GM18517 (cell line): ENCODE measurements around the gene KCNA1.

Experiments used
- ATAC-seq: cut with Tn5 transposase; IDR thresholded peaks from one replicate; pipeline ENCODE4 v1.9.1; 2021; ENCODE audit warnings: mild to moderate bottlenecking, moderate library complexity; ENCODE audit not compliant: unreplicated experiment

KCNA1 gene

DNA sequence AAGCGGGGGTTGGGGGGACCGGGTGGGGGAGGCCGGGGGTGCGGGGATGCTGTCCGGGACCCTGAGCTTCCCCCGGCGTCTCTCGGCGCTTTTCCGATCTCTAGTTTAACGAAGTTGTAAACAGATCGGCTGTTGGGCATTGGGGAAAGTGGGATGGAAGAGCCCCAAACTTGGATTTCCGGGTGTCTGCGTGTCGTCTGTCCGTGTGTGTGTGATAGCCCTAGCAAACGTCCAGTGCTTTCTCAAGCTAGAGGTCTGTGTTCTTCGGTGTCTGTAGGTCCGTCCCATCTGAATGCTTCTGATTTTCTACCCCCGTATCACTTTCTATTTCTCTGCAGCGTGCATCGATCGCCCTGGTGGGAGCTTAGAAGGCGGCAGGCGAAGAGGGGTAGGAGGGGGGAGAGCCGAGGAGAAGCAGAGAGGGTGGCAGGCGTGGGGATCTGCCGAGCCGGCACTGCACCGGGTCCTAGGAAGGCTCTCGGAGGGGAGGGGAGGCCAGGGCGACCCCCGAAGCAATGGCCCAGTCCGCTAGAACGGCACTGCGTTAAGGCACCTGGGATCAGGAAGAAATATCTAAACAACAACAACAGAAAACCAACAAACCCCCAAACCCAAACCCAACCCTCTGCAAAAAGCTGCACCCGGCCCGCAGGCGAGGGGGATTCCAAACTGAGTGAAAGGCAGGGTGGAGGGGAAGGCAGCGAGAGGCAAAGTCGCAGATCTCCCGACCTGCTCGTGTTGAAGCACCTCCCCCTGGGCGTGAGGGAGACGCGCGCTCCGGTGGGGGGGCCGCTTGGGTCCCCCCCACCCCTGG, 1.0 kb downstream of the KCNA1 start:
- no peak for ATAC-seq

DNA sequence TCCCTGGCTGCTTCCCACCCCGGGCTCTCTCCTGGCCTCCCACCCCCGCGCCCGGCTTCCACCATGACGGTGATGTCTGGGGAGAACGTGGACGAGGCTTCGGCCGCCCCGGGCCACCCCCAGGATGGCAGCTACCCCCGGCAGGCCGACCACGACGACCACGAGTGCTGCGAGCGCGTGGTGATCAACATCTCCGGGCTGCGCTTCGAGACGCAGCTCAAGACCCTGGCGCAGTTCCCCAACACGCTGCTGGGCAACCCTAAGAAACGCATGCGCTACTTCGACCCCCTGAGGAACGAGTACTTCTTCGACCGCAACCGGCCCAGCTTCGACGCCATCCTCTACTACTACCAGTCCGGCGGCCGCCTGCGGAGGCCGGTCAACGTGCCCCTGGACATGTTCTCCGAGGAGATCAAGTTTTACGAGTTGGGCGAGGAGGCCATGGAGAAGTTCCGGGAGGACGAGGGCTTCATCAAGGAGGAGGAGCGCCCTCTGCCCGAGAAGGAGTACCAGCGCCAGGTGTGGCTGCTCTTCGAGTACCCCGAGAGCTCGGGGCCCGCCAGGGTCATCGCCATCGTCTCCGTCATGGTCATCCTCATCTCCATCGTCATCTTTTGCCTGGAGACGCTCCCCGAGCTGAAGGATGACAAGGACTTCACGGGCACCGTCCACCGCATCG, 1.8 kb downstream of the KCNA1 start:
- ATAC-seq, result no peak

DNA sequence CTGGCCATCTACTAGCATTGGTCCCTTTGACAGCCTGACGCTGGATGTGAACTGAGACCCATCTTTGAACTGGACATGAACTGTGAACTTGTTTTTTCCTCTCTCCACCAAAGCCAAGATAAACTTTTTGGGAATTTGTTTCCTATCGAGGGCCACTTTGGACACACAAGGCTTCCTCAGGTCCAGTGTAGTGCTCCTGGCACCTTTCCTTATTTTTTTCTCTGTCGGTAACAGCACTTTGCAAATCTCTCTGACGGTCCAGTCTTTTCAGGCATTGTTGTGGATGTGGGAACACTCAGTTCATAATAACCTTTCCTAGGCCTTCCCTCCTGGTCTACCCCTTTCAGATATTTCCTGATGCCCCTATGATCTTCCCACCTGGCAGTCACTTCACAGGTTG, 5.0 kb downstream of the KCNA1 start:
- no peak for ATAC-seq

DNA sequence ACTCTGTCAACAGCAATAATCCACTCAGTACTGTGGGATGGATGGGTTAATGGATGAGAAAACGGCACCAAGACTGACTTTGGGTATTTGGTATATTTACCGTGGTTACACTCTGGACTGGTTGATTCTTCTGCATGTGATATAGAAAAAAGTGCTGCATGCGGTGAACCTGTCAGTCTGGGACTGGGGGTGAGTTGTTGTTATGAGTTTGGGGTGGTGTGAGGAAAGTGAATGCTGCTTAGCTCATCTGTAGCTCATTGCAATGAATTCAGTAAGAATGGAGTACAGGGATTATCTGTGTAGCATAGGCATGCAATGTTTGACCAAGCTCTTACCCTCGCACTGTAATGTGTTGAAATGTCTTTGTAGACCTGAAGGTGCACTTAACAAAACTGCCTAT, 6.0 kb downstream of the KCNA1 start:
- no peak for ATAC-seq

DNA sequence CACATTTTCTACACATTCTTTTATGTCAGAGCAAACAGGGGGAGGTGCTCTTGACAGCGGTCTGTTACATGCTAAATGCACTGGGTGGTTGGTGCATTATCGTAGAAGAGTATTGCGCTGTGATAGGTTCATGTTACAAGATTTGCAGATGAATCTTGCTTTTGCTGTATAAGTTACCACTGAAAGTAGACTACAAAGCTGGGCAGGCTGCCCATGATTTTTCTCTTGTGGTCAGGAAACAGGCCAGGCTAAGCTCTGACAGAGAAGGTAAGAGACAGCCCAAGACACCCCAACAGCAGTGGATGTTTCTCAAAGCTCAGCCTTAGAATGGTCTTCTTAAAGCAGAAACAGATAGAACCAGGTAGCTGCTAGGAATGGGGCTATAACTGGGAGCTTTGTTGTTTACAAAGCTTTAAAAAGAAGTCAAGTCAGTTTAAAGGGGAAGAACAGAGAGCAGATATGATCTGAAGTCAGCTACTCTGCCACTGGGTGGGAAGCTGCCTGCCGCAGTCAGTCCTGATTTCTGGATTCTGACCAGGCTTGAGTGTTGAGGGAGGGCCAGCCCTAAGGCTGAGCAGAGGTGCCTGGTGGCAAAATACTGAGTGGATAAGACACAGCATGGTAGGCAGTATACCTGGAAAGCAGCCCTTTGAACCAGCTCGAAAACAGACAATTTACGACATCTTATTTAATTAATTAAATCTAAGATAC, 9.4 kb downstream of the KCNA1 start:
- no peak for ATAC-seq

DNA sequence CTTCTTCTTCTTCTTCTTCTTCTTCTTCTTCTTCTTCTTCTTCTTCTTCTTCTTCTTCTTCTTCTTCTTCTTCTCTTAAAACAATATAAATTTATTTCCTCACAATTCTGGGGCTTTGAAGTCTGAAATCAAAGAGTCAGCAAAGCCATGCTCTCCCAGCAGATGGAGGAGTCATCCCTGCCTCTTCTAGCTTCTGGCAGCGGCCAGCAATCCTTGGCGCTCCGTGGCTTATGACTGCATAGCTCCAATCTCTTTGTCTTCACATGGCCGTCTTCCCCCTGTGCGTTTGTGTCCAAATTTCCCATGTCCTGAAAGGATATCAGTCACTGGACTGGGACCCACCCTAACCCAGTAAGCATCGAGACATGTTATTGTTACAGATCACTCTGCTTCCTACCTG, 22.9 kb downstream of the KCNA1 start:
- no peak for ATAC-seq

DNA sequence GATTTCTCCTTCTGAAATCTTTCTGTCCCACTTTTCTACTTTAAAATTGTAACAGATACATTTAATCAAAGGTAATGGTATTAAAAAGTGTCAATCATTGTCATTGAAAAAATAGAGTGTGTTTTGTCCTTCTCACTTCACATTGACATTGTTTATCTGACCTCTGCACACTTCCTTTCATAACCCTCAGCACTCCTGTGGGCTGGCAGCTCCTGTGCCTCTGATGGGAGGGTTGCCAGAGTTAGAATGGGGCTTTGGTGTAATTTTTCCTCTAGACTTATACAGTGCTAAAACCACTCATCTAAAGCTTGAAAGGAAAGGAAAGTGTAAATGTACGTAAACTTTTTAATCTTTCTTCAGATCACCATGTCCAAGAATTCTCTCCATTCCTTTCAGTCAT, 23.7 kb downstream of the KCNA1 start:
- no peak for ATAC-seq

DNA sequence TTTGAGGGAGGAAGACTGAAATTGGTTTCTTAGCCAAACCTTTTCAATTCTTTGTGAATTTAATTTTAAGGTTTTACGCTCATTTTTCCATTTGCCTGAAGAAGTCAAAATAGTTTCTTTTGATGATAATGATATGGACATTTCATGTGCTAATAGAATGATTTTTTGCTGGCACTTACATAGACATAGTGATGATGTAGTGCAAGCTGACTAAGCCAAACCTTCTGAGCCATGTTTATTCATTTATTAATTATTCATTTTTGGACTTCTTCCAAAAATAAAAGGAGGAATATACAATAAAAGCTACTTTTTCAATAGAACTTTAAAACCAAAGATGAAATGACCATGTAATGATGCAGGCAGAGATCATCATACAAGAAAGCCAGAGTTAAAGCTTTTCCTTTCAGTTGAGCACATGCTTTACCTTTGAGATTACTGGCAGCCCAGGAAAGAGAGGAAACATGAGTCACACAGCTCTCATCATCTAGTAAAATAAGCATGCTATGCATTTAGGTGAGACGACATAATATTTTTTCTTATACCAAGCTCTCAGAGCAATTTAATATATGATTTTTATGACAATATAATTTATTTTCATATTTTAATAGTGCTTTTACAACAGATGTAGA, 24.8 kb downstream of the KCNA1 start:
- no peak for ATAC-seq

DNA sequence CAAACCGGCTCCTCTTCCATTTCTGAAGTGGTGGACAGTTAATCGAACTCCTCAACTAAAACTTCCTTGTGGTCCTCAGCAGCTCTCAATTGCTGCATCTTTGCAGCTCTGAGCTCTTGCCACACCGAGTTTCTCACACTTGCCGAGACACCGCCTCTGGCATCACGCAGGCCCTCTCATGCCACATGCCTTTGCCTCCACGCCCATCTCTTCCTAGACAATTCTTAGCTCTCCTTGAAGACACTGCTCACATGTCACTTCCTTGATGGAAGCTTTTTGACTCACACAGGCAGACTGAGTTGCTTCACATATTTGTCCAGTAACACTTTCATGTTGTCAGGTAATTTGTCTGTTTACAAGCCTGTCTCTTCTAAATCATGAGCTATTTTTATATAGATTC, 29.2 kb downstream of the KCNA1 start:
- ATAC-seq, result no peak

DNA sequence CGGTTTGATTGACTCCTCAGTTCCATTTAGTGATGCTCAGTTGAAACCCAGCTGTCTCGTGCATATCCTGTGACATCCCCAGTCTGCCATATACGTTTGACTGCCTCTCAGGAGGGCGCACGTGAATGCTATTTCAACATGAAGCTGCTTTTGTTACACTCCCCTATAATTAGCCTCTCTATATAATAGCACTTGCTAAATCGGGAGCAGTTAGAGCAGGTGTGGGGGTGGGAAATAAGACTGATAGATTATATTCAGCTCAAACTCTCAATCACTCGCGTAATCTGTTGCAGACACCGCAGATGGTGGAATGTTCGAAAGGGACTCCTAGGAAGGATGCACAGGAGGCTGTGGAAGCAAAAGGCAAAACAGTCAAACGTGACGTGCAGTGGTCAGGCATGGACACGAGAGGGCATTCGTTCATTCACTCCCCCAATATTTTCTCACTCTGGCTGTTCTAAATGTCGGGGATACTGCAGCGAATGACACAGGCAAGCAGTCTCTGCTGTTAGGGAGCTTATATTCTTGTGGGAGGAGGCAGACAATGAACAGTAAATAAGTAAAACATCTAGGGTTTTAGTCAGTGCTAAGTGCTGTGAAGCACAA, 29.8 kb downstream of the KCNA1 start:
- no peak for ATAC-seq

DNA sequence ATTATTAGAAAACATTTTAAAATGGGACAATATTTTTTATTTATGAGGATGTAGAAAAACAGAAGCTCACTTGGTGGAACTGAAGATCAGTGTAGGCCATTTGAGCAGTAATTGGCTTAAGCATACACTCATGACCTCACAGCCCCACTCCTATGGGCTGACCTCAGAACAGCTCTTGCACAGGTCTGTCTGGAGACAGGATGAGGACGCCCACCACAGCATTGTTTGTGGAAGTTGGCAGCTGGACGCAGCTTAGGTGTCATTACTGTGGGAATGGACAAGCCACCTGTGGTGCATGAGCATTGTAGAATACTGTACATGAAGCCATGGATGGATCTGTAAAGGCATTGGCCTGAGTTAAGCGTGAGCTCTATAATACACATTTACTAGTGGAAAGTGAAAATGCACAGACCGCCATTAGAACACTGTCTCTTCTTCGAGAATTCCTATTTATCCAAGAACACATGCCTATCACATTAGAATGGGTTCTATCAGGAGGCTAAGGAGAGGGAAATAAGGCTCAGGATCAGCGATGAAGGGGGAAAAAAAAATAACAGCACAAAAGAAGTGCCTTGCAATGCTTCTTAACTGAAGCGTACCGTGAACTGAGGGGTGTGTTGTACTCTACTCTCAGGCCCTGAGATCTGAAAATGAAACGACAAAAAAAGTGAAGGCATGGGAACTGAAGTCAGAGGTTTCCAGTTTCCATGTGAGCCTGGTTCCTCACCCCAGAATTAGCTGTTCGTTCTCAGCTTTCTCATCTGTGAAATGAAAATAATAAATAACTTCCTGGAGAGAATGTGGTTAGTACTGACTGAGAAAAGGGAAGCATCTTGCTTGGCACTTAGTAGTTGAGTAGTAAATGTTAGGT, 33.6 kb downstream of the KCNA1 start:
- peak; percentile 75 for ATAC-seq

DNA sequence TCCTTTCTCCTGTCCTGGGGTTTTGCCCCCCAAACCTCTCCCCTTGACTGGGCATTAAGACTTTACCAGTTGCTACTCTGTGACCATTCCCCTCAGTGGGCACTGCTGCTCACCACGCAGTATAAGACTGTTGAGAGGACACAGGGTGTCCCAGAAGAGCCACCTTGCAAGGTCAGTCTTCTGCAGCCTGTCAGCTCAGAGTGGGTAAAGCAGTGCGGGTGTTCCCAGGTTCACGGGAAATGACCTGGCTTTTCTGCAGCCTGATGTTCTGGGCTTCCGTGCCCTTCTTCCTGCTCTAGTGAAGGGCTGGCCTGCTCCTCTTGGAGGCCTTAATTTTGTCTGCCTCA, 34.2 kb downstream of the KCNA1 start:
- no peak for ATAC-seq

DNA sequence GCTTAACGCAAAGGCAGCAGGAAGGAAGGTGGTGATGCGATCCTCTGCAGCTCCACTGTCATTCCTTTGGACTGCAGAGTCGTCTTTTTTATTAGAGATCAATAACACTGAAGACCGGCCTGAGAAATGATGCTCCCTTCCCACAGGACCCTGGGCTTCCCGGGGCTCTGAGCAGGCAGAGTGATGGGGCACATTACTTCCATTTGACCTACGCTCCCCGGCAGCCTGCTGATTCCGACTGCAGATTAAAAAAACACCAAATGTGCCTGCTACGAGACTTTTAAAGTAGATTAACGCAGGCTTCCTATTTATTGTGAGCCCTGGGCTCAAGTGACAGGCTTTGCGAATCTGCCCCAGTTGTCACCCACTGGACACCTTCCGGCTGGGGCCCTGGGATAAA, 37.5 kb downstream of the KCNA1 start:
- ATAC-seq, result no peak

DNA sequence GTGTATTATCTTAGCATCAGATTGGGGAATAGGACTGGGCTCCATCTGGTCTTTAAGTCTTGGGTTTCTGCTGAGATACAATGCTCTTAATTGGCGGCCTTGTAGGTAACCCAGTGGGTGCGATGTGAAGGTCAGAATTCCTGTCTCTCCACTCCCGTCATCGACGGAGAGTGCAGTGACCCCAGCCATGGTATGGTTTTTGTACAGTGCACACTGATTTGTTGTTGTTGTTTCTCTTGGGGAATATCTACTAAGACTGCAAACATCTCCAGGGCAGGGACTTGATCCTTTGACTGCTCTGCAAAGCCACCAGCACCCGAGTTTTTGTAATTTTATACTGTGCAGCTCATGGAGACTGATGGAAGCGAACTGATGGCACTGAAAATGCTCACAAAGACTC, 41.4 kb downstream of the KCNA1 start:
- ATAC-seq, result no peak

DNA sequence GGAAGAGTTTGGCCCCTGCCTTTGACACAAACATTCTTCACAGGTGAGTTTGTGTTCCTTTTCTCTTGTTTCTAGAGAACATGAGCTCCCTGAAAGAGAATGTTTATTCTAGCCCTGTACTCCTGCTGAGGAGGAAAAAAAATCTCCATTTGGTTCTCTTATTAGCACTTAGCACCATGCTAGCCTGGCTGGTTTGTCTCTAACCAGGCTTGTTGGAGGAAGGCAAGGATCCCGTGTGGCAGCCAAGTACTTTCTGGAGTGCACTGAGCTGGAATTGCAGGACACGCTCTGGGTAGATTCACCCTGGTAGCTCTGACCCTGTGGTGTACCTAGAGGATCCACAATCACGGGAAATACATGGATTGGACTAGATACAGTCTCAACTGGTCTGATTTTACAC, 41.9 kb downstream of the KCNA1 start:
- no peak for ATAC-seq

DNA sequence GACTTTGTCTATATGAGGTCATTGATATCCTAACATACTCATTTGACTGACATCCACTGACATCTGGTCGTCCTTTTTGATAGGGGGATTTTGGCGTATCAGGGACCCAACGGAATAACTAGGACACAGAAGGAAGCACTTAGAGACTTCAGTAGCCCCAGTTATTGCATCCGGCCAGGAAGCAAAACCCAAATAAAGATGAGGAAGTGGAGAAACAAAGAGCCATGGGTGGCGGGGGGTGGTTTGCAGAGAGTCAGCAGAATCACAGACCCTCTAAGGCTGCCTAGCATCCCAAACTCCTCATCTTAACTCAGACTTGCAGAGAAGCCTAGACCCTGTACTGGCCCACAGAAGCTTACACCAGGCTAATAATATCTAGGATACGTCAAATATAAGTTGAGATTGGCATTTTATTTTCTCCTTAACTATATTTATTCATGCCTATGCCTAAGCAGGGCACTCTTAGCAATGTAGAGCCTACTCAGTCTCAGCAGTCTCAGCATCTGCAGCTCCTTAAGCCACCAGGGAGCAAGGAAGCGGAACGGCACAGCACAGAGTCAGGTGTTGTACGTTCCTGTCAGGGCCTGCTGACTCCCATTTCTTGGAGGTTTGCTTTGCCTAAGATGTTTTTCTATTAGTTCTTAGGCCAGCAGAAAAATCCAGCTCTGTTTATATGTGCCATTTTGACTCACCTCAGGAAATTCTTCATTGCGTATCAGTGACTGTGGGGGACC, 45.1 kb downstream of the KCNA1 start:
- ATAC-seq, result no peak

DNA sequence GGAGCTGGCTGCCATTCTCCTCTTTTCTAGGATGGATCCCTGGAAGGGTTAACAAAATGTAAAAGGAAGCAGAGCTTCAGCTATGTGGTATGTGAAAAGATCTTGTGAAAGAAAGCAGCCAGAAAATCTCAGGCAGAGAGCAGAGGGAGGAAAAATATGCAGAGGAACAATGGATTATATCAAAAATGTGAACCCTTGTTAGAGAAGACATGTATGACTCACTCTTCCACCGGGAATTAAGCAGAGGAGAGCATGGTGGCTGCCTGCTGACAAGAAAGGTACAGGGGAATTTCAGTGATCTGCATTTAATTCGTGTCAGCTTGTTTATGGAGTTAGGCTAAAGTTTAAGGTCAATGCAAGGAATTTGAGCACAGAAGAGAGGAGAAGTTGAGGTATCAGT, 46.3 kb downstream of the KCNA1 start:
- ATAC-seq, result no peak

DNA sequence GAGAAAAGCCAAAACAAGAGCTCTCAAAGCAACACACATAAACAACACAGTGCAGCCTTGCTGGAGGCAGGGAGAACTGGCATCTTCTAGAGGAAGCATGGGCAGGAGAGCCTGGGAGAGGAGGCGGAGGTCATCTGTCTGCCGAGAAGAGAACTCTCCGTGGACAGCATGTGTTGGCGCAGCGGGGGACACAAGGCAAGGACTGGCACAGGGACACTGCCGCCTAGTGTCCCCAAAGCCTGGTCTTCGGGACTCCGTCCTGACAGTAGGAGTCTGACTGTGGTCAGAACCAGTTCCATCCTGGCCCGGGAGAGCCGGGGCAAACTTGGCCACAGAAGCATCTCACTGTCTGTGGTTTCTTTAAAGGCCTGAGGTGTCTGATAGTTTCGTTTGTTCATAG, 47.3 kb downstream of the KCNA1 start:
- ATAC-seq, result no peak

DNA sequence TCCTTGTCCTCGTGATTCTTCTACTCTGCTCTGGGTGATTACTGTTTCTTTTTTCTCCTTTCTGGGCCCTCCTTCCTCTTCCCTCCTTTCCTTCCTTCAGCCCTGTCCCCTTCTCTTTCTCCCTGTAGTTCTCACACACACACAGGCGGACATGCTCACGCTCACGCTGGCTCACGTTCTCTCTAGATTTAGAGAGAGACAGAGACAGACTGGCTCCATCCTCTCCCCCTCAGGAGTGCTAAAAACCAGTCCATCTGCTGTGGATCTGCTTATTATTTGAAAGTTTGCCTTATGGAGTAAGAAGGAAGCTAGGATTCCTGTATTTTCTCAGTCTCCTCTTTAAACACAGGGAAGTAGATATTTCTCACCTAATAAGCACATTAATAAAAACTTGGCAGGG, 48.1 kb downstream of the KCNA1 start:
- ATAC-seq, result no peak
